H1 (cell line): ENCODE results near the gene MROH2B. TPM values are rescaled to one million over a fixed set of nuclear protein-coding genes. Genes with fewer than 3 reads are reported as not detected.

Source experiments
- polyA plus RNA-seq, 7 experiments: library from polyadenylated mRNA; depleted of rRNA in 3 of 7; stranded (reverse) in 5 of 7; unstranded in 2 of 7; fragments of >200 nt in 5 of 7; fragments of 200-250 nt in 2 of 7; gene quantifications; 1 replicate in 5 of 7; 2 replicates in 1 of 7; 4 replicates in 1 of 7; pipeline versions ENCODE4 v1.2.1 to v1.2.3, GENCODE V29; 2011 to 2013; ENCODE audit warnings: missing spikeins in 2 of 7, mixed read lengths in 2 of 7
- total RNA-seq: library from RNA; stranded (reverse); fragmentation: NEBNext Ultra II Directional; extraction: Animal tissue kit (Norgen Biotek cat#: 25700); gene quantifications from 2 replicates; pipeline ENCODE4 v1.2.1, GENCODE V29; 2021
- TF ChIP-seq, protein P1 (sequence below): fragments of 300-600 bp; sonication (generic); IDR thresholded peaks from 2 replicates; pipeline ENCODE4 v1.7.1; 2012; ENCODE audit warnings: low read length, moderate library complexity, mild to moderate bottlenecking, inconsistent platforms; ENCODE audit not compliant: insufficient replicate concordance

Gene MROH2B
- total and polyA plus RNA-seq, 2 of the 8 experiments (the other 6 are each of a cell fraction or from before 2014, with no cell fraction given) = not detected

GRCh38 chr5:40957048-40957447 lies 114.1 kb downstream of the MROH2B start (continued):
- TF ChIP-seq, protein P1, sequence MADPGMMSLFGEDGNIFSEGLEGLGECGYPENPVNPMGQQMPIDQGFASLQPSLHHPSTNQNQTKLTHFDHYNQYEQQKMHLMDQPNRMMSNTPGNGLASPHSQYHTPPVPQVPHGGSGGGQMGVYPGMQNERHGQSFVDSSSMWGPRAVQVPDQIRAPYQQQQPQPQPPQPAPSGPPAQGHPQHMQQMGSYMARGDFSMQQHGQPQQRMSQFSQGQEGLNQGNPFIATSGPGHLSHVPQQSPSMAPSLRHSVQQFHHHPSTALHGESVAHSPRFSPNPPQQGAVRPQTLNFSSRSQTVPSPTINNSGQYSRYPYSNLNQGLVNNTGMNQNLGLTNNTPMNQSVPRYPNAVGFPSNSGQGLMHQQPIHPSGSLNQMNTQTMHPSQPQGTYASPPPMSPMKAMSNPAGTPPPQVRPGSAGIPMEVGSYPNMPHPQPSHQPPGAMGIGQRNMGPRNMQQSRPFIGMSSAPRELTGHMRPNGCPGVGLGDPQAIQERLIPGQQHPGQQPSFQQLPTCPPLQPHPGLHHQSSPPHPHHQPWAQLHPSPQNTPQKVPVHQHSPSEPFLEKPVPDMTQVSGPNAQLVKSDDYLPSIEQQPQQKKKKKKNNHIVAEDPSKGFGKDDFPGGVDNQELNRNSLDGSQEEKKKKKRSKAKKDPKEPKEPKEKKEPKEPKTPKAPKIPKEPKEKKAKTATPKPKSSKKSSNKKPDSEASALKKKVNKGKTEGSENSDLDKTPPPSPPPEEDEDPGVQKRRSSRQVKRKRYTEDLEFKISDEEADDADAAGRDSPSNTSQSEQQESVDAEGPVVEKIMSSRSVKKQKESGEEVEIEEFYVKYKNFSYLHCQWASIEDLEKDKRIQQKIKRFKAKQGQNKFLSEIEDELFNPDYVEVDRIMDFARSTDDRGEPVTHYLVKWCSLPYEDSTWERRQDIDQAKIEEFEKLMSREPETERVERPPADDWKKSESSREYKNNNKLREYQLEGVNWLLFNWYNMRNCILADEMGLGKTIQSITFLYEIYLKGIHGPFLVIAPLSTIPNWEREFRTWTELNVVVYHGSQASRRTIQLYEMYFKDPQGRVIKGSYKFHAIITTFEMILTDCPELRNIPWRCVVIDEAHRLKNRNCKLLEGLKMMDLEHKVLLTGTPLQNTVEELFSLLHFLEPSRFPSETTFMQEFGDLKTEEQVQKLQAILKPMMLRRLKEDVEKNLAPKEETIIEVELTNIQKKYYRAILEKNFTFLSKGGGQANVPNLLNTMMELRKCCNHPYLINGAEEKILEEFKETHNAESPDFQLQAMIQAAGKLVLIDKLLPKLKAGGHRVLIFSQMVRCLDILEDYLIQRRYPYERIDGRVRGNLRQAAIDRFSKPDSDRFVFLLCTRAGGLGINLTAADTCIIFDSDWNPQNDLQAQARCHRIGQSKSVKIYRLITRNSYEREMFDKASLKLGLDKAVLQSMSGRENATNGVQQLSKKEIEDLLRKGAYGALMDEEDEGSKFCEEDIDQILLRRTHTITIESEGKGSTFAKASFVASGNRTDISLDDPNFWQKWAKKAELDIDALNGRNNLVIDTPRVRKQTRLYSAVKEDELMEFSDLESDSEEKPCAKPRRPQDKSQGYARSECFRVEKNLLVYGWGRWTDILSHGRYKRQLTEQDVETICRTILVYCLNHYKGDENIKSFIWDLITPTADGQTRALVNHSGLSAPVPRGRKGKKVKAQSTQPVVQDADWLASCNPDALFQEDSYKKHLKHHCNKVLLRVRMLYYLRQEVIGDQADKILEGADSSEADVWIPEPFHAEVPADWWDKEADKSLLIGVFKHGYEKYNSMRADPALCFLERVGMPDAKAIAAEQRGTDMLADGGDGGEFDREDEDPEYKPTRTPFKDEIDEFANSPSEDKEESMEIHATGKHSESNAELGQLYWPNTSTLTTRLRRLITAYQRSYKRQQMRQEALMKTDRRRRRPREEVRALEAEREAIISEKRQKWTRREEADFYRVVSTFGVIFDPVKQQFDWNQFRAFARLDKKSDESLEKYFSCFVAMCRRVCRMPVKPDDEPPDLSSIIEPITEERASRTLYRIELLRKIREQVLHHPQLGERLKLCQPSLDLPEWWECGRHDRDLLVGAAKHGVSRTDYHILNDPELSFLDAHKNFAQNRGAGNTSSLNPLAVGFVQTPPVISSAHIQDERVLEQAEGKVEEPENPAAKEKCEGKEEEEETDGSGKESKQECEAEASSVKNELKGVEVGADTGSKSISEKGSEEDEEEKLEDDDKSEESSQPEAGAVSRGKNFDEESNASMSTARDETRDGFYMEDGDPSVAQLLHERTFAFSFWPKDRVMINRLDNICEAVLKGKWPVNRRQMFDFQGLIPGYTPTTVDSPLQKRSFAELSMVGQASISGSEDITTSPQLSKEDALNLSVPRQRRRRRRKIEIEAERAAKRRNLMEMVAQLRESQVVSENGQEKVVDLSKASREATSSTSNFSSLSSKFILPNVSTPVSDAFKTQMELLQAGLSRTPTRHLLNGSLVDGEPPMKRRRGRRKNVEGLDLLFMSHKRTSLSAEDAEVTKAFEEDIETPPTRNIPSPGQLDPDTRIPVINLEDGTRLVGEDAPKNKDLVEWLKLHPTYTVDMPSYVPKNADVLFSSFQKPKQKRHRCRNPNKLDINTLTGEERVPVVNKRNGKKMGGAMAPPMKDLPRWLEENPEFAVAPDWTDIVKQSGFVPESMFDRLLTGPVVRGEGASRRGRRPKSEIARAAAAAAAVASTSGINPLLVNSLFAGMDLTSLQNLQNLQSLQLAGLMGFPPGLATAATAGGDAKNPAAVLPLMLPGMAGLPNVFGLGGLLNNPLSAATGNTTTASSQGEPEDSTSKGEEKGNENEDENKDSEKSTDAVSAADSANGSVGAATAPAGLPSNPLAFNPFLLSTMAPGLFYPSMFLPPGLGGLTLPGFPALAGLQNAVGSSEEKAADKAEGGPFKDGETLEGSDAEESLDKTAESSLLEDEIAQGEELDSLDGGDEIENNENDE = no peak
